Measurements from ENCODE around the gene SELENON.

- TF ChIP-seq POLR2A (IDR thresholded peaks at IDR 0.05; ENCODE audit: low read depth, low read length) (no peak), TAF1 (IDR thresholded peaks at IDR 0.05; ENCODE audit: low read depth, low read length) (no peak), POLR2AphosphoS5 (IDR thresholded peaks at IDR 0.05; ENCODE audit: low read depth, low read length) (no peak), SPI1 (IDR thresholded peaks at IDR 0.05; ENCODE audit: low read depth, low read length) (no peak)
Observed at GRCh38 chr1:25799352-25799934, 550 bp upstream of the SELENON start.

Data from GM12891 (cell line).